ENCODE data around the gene TTLL11.
A peak's percentile ranks its signal among the peaks of the same experiment; 100 is the strongest.
"Not testable (repeated sequence)": the region's sequence is repeated elsewhere in the genome, so short reads cannot be mapped to it uniquely, and the experiment has no call there.

TTLL11 gene

GRCh38 chr9:122125509-122126330 is 32.6 kb upstream of the TTLL11 start:
- DNase-seq (ENCODE audit: low read depth in 2 of 2), result no peak

- DNase-seq (ENCODE audit: low read depth in 2 of 2), result peak; percentile 50 to 57
Measured at GRCh38 chr9:122125158-122125508, 32.0 kb upstream of the TTLL11 start.

GRCh38 chr9:122124528-122124927 is 31.4 kb upstream of the TTLL11 start:
- no peak for DNase-seq (ENCODE audit: low read depth in 2 of 2)

GRCh38 chr9:122124048-122124447 is 30.9 kb upstream of the TTLL11 start:
- no peak for DNase-seq (ENCODE audit: low read depth in 2 of 2)

GRCh38 chr9:122122903-122123632 is 30.0 kb upstream of the TTLL11 start:
- peak; percentile 32 to 44 for DNase-seq (ENCODE audit: low read depth in 2 of 2)

GRCh38 chr9:122122468-122122867 is 29.4 kb upstream of the TTLL11 start:
- DNase-seq (ENCODE audit: low read depth in 2 of 2), result no peak

- no peak for DNase-seq (ENCODE audit: low read depth in 2 of 2)
Measured at GRCh38 chr9:122121931-122122330, 28.8 kb upstream of the TTLL11 start.

- DNase-seq (ENCODE audit: low read depth in 2 of 2), result no peak
Measured at GRCh38 chr9:122121391-122121790, 28.3 kb upstream of the TTLL11 start.

- DNase-seq (ENCODE audit: low read depth in 2 of 2), result no peak
Measured at GRCh38 chr9:122120316-122121071, 27.4 kb upstream of the TTLL11 start.

GRCh38 chr9:122119721-122120120 is 26.6 kb upstream of the TTLL11 start:
- DNase-seq (ENCODE audit: low read depth in 2 of 2), result no peak

- DNase-seq (ENCODE audit: low read depth in 2 of 2), result no peak
Measured at GRCh38 chr9:122119166-122119521, 26.0 kb upstream of the TTLL11 start.

GRCh38 chr9:122118343-122119165 is 25.4 kb upstream of the TTLL11 start:
- no peak for DNase-seq (ENCODE audit: low read depth in 2 of 2)

GRCh38 chr9:122117241-122117640 is 24.1 kb upstream of the TTLL11 start:
- not testable (repeated sequence) for DNase-seq (ENCODE audit: low read depth in 2 of 2)

GRCh38 chr9:122116448-122117173 is 23.5 kb upstream of the TTLL11 start:
- no peak for DNase-seq (ENCODE audit: low read depth in 2 of 2)

GRCh38 chr9:122116040-122116439 is 22.9 kb upstream of the TTLL11 start:
- no peak for DNase-seq (ENCODE audit: low read depth in 2 of 2)

GRCh38 chr9:122115176-122116035 is 22.3 kb upstream of the TTLL11 start:
- DNase-seq (ENCODE audit: low read depth in 2 of 2), result no peak

- no peak for DNase-seq (ENCODE audit: low read depth in 2 of 2)
Measured at GRCh38 chr9:122113574-122113973, 20.5 kb upstream of the TTLL11 start.

GRCh38 chr9:122112238-122112637 is 19.1 kb upstream of the TTLL11 start:
- no peak for DNase-seq (ENCODE audit: low read depth in 2 of 2)

- no peak for DNase-seq (ENCODE audit: low read depth in 2 of 2)
Measured at GRCh38 chr9:122111413-122112085, 18.4 kb upstream of the TTLL11 start.

Data from stimulated activated CD8-positive, alpha-beta memory T cell treated with anti-CD3 and anti-CD28 coated beads, Interleukin-15, amount 100 ng/mL, for 48 hours (primary cell).